8988T (cell line): Measurements from ENCODE around the gene C1orf174.
A peak's percentile ranks its signal among the peaks of the same experiment; 100 is the strongest.
"Not testable (repeated sequence)": the region's sequence is repeated elsewhere in the genome, so short reads cannot be mapped to it uniquely, and the experiment has no call there.

ENCODE experiments used
- DNase-seq: peaks from one replicate; pipeline ENCODE4 v3.0.0; 2011

Gene C1orf174

DNA sequence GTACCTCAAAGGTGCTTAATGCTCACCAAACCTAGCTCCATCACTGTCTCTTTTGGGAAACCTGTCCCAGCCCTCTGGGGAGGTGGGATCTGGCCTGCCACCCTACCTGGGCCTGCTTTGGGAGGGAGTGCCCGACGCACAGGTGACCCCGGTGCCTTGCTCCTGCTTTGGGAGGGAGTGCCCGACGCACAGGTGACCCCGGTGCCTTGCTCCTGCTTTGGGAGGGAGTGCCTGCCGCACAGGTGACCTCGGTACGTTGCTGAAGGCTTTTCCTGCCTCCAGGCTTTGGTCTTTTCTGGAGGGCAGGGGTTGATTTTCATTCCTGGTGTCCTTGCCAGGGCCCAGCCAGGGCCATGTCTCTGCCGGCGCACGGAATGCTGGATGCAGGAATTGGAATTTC is 25.2 kb upstream of the C1orf174 start:
- no peak for DNase-seq

DNA sequence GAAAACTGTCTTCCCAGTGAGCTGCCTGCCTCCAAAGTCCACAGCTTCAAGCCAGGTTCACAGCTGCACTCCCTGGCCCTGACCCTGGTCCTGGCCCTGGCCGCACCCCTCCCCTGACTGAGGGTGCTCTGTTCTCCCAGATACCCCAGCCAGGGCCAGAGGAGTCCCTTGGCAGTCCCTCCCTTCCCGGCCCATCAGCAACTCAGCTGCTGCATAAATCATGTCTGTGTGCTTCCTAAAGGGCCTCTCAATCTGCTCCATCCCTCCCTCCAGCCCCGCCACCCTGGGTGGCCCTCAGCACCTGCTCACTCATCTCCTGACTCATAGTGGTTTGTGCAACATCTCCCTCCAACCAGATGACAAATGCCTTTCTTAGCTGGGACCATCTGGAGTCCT is 24.8 kb upstream of the C1orf174 start:
- no peak for DNase-seq

DNA sequence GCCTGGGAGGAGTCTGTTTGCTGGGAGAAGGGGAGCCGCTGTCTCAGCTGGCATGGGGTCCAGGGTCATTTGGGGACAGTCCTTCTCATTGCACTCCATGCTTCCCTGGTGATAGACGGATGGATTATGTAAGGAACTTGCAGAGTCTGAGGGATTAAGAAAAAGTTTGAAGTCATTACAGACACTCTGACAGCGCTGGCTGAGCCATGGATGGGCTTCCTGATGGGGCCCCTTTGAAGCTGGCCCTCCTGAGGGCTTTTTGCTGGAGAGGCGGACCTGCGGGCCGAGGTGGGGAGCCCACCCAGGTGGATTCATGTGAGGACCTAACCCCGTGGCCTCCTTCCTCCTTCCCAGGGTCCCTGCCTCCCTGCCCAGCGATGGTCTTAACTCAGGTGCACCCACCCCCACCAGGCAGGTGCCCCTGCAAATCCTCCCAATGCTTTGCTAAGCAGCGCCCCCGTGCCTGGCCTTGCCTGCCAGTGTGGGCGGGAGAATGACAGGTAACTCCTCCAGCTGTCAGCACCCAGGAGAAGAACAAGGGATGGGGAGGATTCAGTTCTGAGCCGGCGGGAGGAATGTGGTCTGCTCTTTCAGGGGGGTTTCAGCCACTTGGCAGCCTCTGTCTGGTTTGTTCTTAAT is 24.2 kb upstream of the C1orf174 start:
- no peak for DNase-seq

DNA sequence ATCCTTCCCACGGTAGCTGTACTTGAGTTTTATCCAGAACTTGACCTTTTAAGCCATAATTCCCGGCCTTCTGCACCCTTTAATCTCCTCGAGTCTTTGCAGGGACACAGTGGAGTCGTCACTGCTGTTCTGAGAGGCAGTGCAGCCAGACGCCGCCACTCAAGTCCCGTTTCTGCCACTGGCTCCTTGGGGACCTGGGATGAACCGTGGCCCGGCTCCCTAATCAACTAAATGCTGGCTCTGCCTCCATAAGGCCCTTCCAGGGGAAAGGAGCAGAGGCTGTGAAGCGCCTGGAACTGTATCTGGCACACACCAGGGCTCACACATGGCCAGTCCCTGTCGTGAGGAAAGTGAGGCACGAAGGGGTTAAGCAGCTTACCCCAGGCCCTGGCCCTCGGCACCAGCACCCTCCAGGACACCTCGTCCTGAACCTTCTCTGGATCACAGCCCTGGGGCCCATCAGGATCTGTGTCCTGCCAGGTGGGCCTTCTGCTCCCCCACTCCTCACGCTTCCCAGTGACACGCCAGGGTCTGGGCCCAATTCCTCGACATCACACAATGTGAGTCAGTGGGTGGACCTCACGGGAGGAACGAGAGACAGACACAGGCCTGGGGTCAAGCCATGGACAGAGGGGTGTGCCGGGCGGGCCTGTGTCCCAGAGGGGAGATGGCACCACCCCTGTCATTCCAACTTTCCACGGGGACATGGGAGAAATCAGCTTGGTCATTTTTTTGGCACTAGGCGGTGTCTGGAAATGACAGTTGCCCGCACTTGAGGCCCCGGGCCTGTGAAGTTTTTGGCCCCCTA is 23.5 kb upstream of the C1orf174 start:
- DNase-seq, result no peak

DNA sequence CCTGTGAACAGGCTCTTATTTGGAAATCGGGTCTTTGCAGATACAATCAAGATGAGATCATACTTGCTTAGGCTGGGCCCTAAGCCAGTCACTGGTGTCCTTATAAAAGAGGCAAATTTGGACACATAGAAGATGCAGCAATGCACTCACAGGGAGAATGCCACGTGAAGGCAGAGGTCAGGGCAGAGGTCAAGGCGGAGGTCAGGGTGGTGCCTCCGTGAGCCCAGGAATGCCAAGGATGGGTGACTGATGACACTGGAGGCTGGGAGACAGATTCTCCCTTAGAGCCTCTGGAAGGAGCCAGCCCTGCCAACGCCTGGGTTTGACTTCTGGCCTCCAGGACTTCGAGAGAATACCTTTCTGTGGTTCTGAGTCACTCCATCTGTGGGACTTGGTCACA is 22.8 kb upstream of the C1orf174 start:
- no peak for DNase-seq

DNA sequence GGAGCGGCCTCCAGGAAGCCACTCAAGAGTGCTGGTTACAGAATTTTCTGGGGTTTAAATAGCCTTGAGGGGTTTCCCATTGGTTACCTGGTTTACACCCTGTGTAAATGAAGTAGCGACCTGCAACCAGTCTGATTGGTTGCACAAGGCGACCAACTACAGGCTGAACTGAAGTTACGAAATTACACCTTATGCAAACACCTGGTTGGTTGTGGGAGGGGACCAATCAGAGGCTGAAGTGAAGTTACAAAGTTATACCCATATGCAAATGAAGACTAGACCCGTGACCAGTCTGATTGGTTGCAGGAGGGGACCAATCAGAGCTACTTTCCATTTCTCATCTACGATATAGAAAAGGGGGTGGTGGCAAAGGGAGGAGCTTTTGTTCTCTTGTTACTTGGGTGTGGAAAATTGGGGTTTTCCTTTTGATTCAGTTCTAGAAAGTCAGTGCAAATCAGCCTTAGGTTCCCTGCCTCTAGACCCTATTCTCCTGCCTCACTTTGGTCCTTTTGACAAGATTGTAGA is 22.2 kb upstream of the C1orf174 start:
- DNase-seq, result no peak

DNA sequence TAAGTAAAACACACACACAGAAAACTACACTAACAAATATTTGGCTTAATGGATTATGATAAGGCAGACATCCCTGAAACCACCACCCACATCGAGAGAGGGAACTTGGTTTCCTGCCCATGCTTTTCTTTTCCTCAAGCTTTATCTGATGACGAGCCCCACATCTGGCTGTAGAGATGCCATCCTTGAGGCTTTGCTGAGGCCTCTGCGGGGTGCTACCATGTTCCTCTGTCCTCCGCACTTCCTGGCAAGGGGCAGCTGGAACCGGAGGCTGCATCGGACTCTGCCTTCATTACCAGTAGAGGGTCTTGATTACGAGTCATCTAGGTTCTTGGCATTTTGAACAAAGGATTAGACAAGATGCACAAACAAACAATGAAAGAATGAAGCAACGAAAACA is 21.7 kb upstream of the C1orf174 start:
- no peak for DNase-seq

DNA sequence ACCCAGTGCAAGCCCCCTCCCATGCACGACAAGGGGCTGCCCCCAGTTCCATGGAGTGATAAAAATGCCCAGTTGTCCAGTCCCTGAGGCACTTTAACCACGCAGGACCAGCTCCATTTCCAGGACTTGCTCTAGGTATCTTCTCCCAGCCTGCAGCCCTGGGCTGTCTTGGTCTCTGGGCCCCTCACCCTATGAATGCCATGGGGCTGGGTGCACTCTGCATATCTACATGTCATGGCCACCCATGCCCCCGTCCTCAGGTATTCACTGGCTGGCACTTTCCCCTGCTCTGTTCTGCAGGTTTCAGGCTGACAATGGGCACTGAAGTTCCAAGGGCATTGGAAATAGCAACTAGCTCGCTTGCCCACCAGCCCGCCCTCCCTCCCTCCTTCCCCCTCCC is 19.6 kb upstream of the C1orf174 start:
- DNase-seq, result no peak

DNA sequence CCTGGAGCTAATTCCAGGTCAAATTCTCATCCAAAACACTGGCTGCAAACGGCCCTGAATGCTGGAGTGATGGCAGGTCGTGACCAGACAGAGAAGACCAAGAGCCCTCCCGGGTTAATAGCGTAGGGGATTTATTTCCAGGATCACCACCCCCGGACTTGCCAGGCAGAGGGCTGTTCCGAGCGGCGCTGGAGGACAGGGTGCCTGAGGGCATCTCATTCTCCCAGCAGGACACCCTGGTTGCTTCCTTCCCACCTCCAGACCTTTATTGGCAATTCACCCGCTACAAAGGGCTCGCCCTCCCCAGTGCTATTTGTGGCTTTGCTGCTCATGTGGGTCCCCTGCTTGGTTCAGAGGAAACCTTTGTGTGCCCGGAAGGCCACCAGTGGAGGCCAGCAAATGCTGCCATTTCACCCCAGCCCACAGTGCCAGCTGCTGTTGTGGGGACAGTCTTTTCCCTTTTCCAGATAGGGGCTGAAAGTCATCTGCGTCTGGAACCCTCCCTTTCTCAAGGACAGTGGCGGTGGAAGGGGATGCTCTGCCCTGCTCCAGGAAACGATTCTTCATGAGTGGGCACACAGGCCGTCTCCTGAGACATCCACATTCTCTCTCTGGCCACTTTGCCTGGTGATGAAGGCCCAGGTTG is 19.0 kb upstream of the C1orf174 start:
- no peak for DNase-seq

DNA sequence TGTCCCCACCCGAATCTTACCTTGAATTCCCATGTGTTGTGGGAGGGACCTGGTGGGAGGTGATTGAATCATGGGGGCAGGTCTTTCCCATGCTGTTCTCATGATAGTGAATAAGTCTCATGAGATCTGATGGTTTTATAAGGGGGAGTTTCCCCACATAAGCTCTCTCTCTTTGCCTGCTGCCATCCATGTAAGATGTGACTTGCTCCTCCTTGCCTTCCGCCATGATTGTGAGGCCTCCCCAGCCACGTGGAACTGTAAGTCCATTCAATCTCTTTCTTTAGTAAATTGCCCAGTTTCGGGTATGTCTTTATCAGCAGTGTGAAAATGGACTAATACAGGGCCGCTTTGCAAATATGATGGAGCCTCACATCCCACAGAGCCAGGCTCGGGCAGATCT is 18.3 kb upstream of the C1orf174 start:
- DNase-seq, result not testable (repeated sequence)

DNA sequence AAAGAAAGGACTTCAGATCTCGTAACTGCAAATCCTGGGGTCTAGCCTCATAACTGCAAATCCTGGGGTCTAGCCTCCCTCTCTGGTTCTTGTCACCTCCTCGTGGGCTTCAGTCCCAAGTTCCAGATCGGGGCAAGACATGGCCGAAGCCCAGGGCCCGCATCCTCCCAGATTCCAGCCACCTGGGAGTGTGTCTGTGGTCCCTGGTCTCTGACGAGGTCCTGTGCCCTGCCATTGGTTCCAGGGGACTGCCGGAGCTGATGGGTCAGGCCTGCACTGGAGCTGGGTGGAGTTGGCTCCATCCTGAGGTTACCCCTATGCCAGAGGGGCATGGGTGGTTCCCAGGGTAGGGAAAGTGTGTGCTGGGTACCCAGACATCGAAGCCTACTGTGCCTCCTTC is 17.7 kb upstream of the C1orf174 start:
- DNase-seq, result no peak

DNA sequence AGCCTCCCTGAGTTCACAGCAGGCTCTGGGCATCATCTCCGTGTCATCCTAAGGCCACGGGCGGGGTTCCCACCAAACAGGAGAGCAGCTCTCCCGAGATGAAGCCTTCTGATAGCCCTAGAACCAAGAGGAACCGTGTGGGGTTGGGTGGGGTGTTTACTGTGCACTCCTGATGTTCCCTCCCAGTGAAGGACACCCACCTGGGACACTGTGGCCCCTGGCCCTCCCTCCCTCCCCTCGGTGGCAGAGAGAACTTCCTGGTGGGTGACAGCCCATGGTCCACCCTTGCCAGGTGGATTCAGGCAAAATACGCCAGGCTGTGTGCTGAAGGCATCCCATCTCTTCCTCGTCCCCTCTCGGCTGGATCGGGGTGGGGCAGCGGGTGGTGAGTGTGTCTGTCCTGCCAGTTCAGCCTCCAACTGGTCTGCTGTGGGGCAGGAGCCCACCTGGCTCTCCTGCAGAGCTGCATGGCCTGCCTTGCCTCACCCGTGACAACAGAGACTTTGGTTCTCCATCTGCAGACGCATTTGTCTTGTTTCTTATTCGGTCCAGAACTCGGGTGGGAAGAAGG is 15.6 kb upstream of the C1orf174 start:
- DNase-seq, result no peak

DNA sequence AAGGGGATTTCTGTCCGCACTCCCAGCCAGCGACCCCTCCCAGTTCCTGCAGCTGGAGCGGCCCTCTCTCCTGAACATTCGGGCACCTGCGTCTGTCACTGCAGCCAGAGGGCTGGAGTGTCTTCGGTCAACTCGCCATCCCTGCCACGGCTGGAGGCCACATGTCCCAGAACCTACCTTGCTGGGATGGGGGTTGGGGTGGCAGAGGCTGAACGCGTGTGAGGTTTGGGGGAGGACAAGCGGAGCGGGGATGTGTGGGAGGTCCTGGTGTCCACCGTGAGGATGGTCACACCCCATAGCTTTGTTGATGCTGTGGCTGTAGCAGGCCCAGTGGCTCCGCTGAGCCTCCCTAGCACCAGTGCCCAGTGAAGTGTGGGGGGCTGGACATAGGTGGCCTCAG is 14.8 kb upstream of the C1orf174 start:
- DNase-seq, result no peak

DNA sequence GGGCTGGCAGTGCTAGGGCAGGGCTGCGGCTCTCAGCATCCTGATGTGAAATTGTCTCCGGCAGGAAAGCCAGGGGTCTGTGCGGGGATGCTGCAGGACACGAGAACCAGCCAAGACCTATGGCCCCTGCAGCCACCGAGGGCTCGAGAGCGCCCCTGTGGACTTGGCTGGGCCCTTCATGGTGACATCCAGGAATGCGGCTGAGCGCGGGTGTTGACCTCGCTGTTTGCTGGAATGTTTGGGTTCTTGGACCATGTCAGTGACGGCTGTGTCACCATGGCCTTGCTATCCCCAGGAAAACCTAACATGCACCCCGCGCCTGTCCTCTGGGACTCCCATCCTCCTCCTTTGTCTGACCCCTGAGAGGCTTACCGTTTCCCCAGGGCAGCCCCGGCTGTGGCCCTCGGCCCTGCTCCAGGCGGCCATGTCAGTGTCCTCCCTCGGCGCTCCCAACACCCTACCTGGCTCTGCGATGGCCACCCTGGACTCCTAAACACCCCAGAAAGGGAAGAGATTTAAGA is 14.3 kb upstream of the C1orf174 start:
- no peak for DNase-seq

DNA sequence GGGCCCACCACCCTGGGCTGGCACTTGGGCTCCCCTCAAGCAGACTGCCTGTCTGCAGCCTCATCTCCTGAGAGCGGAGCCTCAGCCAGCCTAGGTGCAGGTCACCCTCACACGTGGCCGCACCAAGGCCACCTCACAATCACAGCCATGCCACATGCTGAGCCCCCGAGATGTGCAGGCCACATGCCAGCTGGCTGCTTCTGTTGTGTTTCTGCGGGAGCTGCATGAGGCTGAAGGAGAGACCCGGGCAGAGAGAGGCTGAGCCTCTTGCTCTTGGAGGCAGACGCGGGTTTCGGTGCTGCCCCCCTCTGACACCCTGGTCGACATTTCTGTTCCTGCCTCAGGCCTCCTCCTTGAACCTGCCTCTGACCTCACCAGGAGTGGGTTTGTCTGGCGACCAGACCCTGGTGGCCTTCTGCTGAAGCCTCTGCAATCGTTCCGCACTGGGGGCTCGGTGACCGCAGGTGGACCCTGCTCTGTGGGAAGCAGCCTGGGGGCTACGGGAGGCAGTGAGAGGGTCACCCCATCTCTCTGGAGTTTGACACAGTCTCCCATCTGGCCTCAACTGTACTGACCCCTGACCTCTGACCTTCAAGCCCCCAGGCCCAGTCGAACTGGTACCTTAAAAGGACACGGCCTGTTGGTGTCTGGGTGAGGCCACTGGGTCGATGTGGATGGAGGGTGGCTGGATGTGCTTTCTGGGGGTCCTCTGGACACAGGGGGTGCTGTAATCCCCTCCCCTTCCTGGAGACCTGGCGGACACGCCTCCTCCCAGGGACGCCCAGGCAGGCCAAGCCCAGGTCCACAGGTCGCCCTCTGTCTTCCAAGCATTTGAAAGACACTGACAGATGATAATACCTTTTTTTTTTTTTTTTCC is 13.0 kb upstream of the C1orf174 start:
- no peak for DNase-seq

DNA sequence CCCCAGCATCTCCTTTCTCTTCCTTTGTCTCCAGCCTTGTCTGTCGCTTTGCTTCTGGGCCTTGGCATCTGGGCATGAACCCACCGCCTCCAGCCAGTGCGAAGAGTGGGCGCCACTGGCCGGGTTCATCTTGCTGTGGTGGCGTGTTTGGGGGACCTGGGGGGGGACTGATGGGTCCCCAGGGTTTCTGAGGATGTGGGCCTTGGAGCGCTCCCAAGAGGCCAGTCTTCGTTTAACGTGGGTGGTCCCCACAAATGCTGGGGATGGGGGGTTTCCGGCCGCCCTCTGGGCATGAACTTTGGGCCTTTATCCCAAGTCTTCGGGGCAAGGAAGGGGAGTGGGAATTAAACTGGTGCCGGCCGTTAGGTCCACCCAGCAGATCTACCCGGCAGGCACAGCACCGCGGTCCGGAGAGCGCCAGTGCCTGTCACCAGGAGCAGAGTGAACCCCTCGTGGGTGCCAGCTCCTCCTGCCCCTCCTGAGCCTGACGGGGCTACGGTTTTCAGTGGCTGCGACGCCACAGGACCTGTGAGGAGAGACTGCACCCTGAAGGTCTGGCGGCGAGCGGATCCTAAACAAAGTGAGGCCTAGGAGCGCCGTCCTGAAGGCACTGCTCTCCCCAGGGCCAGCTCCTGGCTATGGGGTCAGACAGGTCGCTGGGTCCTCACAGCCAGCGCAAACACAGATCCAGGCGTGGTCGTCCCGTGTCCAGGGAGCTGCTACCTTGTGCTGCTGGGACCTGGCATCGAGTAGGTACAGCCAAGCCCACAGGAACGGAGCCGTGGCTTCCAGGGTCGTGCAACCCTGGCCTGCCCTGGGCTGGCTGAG is 12.1 kb upstream of the C1orf174 start:
- no peak for DNase-seq

DNA sequence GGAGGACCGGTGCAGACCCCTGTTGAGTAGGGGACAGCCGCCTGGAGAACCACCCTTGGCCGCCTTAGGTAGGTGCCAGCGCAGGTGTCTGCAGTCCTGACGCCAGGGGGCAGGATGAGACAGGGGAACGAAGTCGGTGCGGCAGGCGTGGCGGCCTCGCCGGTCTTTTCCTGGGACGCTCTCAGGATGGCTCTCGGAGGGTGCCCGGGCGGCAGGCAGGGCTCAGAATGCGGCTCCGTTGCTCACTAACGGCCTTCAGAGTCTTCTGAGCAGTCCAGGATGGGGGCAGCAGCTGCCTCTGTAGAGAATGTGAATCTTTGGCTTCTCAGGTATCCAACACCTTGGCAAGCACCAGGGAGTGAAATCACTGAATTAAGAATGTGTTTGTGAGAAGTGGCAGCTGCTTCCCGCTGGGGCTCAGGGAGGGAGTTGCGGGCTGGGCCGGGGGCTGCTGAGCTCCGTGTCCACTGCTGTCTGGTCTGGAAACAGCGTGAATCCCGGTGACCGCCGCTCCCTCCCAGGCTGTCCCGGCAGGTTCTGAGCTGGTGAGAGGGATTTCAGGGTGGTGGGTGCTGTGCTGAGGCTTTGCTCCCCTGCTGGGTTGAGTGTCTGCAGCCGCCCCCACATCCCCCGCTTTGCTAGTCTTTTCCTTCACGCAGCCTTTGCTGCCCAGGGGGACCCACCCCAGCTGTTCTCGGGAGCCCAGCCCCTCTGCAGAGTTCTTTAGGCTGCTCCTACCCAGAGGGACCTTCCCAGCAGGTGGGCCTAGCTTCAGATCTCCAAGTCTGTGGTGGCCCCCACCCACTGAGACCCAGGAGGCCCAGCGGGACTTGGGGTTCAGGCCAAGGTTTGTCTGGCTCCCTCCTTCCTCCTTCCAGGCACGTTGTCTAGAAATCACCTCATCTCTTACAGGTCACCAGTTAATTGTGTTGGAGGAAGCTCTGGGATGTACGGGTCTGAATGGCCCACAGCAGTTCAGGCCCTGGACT is 11.1 kb upstream of the C1orf174 start:
- peak; percentile 78 for DNase-seq

DNA sequence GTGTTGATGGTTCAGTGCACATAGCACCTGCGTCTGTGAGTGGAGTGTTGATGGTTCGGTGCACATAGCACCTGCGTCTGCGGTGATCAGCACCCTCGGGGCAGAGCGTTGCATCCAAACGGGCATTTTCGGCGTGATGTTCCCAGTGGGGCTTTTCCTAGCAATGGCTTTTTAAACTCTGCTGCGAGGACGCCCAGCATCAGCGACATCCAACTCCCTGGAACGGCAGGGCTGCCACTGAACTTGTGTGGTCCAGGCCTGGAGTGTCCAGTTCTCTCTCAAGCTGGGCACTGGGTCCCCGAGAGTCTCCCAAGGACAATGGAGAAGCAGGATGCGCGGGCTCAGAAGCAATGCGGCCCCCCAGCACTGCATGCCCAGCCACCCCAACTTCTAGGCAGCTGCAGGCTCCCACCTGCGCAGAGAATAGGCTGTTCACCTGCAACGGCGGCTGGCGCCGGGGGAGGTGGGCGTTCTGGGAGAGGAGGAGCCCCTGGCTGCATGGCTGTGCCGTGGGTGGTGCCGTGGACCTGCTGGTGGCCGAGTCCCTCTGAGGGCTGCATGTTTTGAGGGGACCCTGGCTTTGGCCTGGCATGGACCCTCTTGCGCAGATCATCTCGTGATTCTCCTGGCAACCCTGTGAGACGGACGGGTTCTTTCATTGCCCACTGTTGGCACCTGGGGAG is 10.1 kb upstream of the C1orf174 start:
- DNase-seq, result no peak

DNA sequence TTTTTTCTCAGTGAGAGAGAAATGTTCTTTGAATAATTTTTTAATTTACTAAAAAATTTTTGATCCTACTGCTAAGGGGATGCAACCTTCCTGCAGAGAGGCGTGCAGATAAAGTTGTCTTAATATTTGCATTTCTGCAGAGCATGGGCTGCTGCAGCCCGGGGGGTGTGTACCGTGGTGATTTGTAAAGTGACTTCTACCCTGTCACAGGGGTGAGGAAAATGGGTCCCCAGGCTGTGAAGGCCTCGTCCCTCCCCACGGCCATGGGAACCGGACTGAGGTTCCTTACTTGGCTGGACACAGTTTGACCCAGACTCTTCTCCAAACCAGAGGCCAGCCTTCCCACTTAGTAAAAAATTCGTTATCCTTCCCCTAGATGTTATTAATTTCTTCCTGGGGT is 9.5 kb upstream of the C1orf174 start:
- DNase-seq, result no peak
